KOPT-K1 (cell line): ENCODE results near the gene CEP83.
"Not testable (repeated sequence)": the region's sequence is repeated elsewhere in the genome, so short reads cannot be mapped to it uniquely, and the experiment has no call there.

Experiments used
- H3K27ac ChIP-seq: fragments of 200-600 bp; sonication (generic); 2 replicates; pipeline ENCODE4 v1.5.1; 2016; ENCODE audit warnings: antibody characterized with exemption, mild to moderate bottlenecking, low read depth, low read length; ENCODE audit not compliant: poor library complexity, severe bottlenecking
- H3K36me3 ChIP-seq: fragments of 200-600 bp; sonication (generic); 2 replicates; pipeline ENCODE4 v1.5.1; 2017; ENCODE audit warnings: antibody characterized with exemption, mild to moderate bottlenecking, low read length, moderate library complexity; ENCODE audit not compliant: insufficient read depth
- H3K9me3 ChIP-seq: fragments of 200-600 bp; sonication (generic); 2 replicates; pipeline ENCODE4 v1.5.1; 2017; ENCODE audit warnings: antibody characterized with exemption, low read length, mild to moderate bottlenecking; ENCODE audit not compliant: insufficient read depth, poor library complexity, severe bottlenecking

Gene CEP83

DNA sequence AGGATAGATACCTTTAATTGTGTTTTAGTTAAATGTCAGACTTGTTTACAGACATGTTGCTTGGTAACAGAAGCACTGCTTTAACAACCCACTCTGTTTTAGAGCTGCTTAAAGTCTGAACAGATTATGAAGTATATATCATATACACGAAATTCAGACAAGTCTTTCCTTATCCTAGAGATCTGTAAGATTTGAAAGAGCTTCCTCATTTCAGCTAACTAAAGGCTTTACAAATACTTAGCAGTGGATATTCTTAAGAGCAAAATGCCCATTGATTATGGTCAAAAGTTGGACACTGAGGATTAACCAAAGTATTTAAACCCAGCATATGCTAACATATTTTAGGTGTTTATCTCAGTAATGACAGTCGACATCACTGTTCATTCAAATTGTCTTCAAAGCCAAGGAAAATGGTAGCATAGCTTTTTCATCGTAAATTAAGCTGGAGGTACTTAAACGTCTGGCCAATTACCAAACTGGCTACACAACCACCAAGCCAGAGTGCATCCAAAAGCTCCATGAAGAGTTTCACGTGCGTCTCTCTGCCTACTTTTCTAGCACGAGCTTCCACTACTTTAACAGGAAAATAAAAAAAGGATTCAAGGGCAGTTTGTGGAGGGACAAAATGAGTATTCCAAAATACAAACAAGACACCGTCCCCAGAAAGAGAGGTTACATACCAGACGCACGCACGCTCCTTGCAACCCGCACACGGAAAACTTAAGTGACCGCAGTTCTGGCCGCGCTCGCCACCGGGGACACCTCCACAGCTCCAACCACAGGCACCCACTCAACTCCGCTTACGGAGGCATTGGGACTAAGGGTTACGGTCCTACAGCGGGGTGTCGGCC lies 565 bp downstream of the CEP83 start:
- peak overlapping the region; percentile 85 for H3K27ac ChIP-seq
- H3K9me3 ChIP-seq = peaks cover 14% of the 10 kb centered on the region
- H3K36me3 ChIP-seq = peaks cover 14% of the 10 kb centered on the region

DNA sequence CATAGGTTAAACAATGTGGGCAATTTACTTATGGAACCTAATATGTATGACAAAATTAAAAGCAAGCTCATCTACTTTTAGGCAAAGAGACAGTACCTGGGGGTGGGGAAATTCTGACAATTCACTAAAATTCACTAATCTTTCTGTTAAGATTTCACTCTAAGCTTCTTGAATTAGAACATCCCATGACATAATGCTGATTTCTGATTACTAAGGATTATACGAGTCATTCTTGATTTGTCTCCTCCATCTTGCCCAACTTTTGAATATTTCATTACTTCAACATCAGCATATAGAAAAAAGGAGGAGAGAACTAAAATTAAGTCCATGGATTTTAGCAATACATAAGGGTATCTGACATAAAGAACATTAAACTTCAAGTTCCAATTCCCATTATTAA lies 2.4 kb downstream of the CEP83 start:
- Histone ChIP-seq H3K36me3 (peaks cover 31% of the 10 kb centered on the region), H3K9me3 (peaks cover 18% of the 10 kb centered on the region)

DNA sequence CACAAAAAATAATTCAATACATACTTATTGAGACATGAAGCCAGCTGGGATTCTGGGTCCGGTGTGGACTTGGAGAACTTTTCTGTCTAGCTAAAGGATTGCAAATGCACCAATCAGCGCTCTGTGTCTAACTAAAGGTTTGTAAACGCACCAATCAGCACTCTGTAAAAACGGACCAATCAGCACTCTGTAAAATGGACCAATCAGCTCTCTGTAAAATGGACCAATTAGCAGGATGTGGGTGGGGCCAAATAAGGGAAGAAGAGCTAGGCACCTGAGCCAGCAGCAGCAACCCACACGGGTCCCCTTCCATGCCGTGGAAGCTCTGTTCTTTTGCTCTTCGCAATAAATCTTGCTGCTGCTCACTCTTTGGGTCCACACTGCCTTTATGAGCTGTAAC lies 5.3 kb downstream of the CEP83 start:
- Histone ChIP-seq H3K9me3 (peaks cover 46% of the 10 kb centered on the region), H3K36me3 (peaks cover 41% of the 10 kb centered on the region)
- H3K27ac ChIP-seq = not testable (repeated sequence)

More for the DNA sequence above, 2.4 kb downstream of the CEP83 start:
- H3K27ac ChIP-seq = no peak overlapping the region

DNA sequence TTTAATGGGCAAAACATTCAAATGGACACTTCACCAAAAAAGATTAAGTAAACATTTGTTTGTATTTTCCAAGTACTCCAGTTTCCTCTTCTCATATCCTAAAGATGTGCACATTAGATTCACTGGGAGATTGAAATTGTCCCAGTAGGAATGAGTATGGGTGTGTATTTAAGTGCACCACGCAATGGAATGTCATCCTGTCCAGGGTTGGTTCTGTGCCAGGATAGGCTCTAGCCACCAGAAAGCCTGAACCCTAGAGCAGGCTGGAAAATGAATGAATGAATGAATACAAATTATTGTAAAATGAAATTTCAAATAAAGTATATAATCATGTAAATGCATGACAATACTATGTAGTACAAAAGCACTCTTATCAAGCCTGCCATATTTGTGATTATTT lies 14.0 kb downstream of the CEP83 start:
- peaks cover 69% of the 10 kb centered on the region for H3K9me3 ChIP-seq
- H3K27ac ChIP-seq = no peak overlapping the region
- H3K36me3 ChIP-seq = peaks cover 13% of the 10 kb centered on the region

DNA sequence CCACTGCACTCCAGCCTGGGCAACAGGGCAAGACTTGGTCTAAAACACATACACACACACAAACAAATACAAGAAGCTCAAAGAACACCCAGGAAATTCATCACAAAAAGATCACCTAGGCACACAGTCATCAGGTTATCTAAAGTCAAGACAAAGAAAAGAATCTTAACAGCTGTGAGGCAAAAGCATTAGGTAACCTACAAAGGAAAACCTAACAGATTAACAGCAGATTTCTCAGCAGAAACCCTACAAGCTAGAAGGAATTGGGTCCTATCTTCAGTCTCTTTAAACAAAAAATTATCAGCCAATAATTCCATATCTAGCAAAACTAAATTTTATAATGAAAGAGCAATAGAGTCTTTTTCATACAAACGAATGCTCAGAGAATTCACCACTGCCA lies 22.4 kb downstream of the CEP83 start:
- Histone ChIP-seq H3K36me3 (no peaks in the 10 kb centered on the region), H3K27ac (no peak overlapping the region), H3K9me3 (peaks cover 43% of the 10 kb centered on the region)

DNA sequence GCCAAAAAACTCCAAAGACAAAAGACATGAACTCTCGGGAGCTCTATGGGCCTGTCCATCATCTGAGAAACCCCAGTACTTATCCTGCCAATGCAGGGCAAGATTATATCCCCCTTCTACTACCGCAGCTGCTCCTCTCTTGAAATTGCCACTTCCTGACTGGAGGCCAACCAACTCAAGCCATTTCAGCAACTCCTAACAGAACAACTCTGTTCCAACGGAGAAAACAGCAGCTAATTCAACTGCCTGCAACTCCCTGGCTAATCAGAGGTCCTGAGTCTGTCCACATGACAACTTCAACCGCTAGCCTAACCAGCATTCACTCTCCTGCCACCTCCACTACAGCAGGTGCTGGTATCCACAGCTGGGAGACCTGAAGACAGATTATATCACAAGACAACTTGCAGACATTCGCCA lies 24.1 kb downstream of the CEP83 start:
- H3K27ac ChIP-seq = peak overlapping the region; percentile 76
- peaks cover 46% of the 10 kb centered on the region for H3K9me3 ChIP-seq
- H3K36me3 ChIP-seq = no peaks in the 10 kb centered on the region

DNA sequence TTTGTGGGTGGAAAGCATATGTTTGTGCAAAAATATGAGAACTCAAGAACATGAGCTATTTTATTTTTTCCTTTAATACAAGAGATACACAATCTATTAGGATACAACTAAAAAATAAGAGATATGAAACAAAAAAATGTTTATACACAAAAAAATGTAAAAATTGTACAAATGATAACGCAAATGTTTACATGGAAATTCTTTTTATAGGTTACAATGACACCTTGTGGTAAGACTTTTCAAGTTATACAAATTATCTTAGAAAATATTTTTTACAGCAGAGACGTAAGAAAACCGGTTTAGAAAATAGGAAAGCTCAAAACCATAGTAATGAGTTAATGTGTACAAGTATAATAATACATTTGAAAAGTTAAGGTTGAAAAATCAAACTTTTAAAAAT lies 25.5 kb downstream of the CEP83 start:
- Histone ChIP-seq H3K9me3 (peaks cover 51% of the 10 kb centered on the region), H3K27ac (peak overlapping the region; percentile 76), H3K36me3 (0 out of 2 replicates have a peak, but pooled peaks cover 4% of the 10 kb centered on the region)

DNA sequence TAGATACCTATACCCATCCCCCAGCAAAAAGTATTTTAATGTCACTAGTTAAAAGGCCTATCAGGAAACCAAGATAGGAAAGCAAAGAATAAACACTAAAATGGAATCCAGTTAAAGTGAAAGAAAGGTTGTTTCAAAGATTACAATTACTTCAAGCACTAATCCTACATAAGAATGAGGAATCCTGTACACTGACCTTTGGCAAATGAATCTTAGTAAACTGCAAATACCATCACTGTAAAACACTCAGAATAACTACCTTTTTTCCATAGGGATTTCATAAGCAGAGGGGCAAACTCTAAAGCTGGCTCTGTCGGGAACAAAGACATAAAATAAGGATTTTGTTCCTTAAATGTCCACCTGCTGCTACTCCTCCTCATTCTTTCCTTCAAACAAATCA lies 25.9 kb downstream of the CEP83 start:
- peak overlapping the region; percentile 21 for H3K27ac ChIP-seq
- H3K9me3 ChIP-seq = peaks cover 47% of the 10 kb centered on the region

DNA sequence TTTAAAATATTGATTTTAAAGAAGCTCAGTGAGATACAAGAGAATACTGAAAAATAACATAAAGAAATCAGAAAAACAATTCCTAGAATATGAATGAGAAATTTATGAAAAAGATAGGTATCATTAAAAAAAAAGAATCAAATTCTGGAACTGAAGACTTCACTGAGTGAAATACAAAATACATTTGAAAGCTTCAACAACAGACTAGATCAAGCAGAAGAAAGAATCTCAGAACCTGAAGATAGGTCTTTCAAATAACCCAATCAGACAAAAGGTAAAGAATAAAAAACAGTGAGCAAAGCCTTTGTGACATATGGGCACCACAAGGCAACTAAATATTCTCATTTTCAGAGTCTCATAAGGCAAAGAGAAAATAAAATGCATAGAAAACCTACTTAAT lies 29.4 kb downstream of the CEP83 start:
- Histone ChIP-seq H3K27ac (no peak overlapping the region), H3K36me3 (peaks cover 7% of the 10 kb centered on the region; the same call in 1 of the 2 replicates), H3K9me3 (peaks cover 34% of the 10 kb centered on the region)

More for the DNA sequence above, 25.9 kb downstream of the CEP83 start:
- 0 out of 2 replicates have a peak, but pooled peaks cover 4% of the 10 kb centered on the region for H3K36me3 ChIP-seq

DNA sequence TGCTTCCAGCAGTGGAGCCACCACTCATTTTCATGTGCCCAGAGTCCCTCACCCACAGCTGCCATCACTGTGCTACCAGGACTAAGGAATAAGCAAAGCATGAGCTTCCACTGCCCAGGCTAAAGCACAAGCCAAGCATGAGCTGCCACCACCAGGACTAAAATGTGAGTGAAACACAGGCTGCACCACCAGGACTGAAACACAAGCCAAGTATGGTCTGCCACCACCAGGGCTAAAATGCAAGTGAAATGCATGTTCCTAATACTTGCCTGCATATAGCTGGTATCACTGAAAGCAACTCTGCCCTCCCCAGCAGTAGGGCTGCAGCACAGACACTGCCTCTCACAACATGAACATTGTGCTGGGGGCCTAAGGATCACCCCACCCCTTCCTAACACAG lies 30.0 kb downstream of the CEP83 start:
- peaks cover 40% of the 10 kb centered on the region for H3K9me3 ChIP-seq
- no peak overlapping the region for H3K27ac ChIP-seq
- H3K36me3 ChIP-seq = peaks cover 11% of the 10 kb centered on the region; the same call in 1 of the 2 replicates

DNA sequence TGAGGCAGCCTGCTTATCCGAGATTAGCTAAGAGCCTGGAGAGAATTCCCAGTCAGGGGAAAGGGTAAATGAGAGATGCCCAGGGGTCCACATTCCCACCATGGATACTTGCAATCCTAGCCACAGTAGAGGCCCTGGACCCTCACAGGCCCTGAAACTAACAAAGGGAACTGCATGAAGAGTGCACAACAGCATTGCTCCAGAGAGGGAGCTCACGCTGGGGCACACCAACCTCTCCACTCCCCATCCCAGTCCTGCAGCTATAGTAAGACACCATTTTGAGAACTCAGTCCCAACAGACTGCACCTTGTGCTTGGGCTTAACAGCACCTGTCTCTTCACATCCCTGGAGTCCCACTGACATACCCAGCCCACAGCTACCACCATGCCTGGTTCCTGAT lies 30.5 kb downstream of the CEP83 start:
- Histone ChIP-seq H3K36me3 (peaks cover 15% of the 10 kb centered on the region; the same call in 1 of the 2 replicates), H3K9me3 (peaks cover 45% of the 10 kb centered on the region), H3K27ac (no peak overlapping the region)

DNA sequence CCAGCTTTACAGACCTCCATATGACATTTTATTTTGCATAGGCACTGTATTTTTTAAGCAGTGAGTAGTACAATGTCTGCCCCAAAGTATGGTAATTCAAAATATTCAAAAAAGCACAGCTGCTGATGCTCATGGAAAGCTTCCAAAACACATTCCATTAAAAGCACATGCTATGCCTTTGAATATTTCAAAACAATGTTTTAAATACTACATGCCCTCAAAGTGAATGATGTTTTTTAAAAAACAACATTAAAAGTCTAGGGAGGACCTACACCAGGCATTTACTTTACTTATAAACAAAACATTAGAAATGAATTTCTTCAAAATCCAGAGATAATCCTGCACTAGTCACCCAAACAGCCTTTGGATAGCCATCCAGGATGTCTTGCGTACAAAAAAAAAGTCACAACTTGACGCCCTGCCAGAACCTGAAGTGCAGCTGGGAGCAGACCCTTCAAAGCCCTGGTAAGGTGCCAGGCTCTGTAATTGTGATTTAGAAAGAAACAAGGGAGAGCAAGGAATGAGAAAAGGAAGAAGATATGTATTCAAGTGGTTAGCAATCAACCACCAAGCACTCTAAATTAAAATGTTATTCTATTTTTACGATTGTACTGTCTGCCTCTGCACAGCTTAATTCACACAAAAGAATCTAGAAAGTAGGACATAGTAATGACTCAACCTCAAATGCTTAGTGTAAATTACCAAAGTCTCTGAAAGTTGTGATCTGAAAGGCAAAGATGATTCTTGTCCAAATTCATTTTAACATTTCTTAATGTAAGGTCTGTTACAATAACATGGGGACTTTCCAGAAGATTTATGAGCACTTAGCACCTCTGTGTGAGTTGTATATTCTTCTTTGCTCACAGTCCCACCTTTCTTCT lies 31.9 kb downstream of the CEP83 start:
- no peak overlapping the region for H3K27ac ChIP-seq

DNA sequence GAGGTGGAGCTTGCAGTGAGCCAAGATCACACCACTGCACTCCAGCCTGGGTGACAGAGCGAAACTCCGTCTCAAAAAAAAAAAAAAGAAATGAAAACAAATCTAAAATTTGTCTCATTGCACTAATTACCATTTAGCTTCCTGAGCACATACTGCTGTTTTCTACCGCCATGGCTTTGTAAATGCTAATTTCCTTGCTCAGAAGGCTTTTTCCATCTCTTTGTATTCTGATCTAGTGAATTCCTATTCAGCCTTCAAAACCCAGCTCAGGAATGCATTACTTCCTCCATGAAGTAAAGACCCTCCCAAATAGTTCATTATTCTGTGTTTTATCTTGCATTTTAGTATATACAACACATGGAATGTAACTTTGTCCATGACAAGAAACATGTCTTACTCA lies 33.6 kb downstream of the CEP83 start:
- H3K27ac ChIP-seq = no peak overlapping the region
- H3K36me3 ChIP-seq = peaks cover 34% of the 10 kb centered on the region; the same call in 1 of the 2 replicates
- H3K9me3 ChIP-seq = peaks cover 68% of the 10 kb centered on the region

More for the DNA sequence above, 31.9 kb downstream of the CEP83 start:
- H3K36me3 ChIP-seq = peaks cover 25% of the 10 kb centered on the region; the same call in 1 of the 2 replicates
- peaks cover 59% of the 10 kb centered on the region for H3K9me3 ChIP-seq

DNA sequence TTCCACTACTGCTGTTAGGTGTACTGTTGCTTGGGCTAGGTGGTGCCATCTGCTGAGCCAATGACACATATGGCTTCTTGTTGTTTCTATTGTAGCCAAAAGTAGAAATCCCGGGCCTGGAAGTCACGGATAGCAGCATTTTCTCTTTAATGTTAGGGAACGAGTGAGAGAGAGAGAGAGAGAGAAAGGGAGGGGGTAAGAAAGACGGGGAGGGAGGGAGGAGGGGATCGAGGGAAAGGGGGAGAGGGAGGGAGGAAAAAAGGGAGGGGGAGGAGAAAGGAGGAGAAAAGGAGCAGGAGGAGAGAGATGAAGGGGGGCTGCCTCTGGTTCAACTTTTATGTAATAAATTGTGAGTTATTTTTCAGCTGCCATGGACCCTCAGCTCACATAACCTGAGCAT lies 34.8 kb downstream of the CEP83 start:
- not testable (repeated sequence) for H3K27ac ChIP-seq
- peaks cover 59% of the 10 kb centered on the region for H3K9me3 ChIP-seq
- H3K36me3 ChIP-seq = peaks cover 32% of the 10 kb centered on the region; the same call in 1 of the 2 replicates
